ENCODE data around the gene PXDN.

PXDN gene

GRCh38 chr2:1591978-1592907 is 152.1 kb downstream of the PXDN start:
- DNase-seq: no peak

- DNase-seq: no peak
These were observed 152.9 kb downstream of the PXDN start for GRCh38 chr2:1591461-1591770.

DNA sequence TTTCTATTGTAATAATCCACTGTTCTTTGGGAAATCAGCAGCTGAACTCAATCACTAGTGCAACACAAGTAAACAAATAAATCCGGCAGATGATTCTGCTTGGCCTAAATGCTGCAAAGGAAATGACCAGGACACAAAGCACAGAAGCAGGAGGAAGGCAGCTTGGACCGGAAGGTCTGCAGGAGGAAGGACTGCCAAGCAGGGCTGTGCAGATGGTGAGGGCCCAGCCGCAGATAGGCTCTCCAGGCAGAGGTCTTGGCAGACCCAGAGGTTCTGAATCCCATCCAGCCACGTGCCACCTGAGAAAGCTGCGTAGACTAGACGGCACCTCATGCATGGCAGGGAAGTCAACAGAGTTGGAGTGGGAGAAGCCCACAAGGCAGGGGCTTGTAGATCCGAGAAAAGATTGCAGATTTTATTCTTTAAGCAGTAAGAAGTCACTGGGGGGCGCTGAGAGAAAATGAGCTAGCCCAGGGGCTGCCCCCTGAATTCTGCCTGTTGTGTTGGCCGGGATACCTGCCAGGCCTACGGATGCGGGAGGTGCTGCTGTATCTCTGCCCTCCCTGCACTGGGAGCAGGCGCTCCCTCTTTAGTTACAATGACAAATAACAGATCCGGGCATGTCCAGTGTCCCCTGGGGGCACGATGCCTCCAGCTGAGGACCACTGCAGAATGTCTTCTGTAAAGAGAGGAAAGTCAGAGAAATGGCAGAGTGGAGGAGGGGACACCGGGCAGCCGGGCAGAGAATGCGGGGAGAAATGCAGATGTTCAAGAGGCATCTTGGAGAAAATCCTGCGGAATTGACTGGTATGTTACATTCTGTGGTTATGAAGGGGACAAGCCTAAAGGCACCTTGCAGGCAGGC is 153.5 kb downstream of the PXDN start:
- no peak for DNase-seq

DNA sequence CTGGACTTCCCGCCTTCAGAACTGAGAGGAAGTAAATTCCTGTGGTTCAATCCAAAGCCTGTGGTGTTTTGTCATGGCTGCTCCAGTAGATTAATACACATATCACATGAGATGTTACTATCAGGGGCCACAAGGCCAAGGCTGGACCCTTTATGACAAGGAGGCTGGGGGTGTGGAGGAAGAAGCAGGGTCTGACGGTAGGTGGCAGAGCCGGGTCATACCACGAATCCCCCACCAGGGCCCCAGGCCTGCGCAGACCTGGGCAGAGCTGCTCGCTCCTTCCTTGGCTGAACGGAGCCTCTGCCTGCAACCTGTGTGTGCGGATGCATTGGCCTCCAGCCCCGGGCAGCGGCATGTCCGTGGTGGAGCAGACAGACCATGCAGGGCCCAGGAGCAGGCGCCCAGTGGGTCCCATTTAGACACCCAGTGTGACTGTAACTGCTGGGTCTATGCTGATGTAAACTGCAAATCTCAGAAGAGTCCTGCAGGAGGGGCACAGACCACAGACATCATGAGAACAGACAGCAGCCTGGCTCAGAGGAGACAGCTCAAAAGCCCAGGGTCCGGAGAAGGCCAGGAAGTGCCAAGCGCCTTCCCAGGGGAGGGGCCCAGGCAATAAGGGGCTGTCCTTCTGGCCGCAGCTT is 155.2 kb downstream of the PXDN start:
- DNase-seq: no peak

GRCh38 chr2:1588051-1588977 is 156.0 kb downstream of the PXDN start:
- DNase-seq: no peak

DNA sequence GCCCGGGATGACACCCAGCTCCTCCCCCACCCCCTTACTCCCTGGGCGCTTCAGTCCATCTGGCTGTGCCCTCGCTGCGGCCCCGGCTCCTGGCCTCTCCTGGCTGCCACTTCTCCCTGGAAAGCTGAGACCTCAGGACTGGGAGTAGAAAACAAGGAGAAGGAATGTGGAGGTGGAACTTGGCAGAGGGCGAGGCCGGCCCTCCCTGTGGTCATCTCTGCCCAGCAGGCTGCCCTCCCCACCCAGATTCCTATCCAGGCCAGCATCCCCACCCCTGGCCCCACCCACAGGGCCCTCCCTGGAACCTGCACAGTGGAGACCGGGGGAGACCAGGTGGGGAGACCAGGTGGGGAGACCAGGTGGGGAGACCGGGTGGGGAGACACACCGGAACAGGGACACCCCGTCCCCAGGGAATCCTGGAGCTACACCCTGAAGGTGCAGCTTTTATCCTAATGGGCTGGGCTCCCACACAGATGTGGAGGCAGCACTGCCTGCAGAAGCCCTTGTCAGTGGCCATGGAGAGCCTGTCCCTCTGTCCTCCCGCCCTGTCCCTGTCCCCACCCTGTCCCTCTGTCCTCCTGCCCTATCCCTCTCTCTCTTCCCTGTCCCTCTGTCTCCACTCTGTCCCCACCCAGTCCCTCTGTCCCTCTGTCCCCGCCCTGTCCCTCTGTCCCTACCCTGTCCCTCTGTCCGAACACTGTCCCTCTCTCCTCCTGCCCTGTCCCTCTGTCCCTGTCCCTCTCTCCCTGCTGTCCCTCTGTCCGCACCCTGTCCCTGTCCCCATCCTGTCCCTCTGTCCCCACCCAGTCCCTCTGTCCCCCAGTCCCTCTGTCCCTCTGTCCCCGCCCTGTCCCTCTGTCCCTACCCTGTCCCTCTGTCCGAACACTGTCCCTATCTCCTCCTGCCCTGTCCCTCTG is 157.1 kb downstream of the PXDN start:
- DNase-seq: no peak

DNA sequence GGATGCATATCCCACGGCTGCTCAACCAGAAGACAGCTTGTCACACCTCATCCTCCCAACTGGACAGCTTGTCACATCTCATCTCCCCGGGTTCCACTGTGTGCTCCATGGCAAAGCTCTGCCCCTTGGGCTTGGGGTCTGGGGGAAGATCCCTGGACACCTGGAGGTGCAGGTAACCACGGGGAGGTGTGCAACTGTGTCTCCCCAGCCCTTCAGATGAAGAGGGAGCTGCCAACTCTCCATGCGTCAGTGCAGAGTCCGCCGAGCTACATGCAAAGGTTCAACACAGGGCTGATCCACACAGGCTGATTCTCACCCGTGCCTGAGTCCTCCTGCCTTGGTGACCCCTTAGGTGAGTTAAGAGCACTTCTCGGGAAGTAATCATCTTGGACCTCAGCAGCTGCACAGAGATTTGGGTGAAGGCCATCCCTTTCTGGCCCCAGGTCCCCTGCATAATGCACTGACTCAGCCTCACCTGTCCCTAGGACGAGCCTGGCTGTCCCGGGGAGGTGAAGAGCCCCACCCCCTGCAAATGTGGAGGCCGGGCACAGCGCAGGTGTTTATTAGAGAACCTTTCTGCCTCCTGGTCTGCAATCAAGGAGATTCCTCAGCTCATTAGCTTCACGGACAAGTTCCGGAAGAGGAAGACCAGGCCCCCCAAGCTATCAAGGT is 157.9 kb downstream of the PXDN start:
- DNase-seq: no peak

- DNase-seq: no peak
These were observed 158.7 kb downstream of the PXDN start for GRCh38 chr2:1585635-1586034.

DNA sequence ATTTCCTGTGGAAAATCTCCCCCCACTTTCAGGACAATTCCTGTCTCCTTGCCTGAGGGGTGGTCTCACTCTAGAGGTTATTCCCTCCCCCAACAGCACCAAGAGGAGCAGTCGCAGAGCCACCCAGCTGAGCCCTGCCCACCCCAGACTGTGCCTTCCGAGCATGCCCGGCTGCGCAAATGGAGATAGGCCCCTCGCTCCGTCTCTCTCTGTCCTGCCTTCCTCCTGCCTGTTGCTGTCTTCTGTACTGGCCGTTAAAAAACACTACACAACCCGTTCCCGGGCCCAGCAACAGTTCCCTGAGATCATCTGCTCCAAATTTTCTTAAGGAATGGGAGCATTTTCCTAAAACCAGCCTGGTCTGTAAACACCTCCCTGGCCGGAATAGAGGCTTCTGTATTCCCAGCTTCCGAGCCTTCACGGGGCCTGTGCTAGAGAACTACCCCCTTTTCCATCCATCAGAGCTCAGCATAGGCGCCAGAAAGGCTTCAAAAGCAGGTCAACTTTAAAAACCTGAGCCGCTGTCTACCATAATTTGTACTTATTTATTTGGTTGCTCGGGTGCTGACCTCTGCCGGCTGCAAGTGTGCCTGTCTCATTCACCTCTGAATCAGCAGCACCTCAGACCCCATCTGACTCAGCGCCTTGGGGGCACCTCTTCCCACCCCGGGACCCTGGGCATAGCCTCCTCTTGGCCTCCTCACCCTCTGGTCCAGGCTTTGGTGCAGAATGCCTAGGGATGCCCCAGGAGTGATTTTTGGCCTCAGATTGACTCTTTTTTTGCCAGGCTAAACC is 159.4 kb downstream of the PXDN start:
- DNase-seq: no peak

GRCh38 chr2:1584051-1584531 is 160.2 kb downstream of the PXDN start:
- no peak for DNase-seq

- no peak for DNase-seq
These were observed 161.4 kb downstream of the PXDN start for GRCh38 chr2:1582891-1583341.

GRCh38 chr2:1581965-1582625 is 162.2 kb downstream of the PXDN start:
- no peak for DNase-seq

All from suppressor macrophage treated with lipopolysaccharide for 4 hours (primary cell).